K562 (cell line): ENCODE measurements around the gene KLHL29. TPM values are rescaled to one million over a fixed set of nuclear protein-coding genes. Genes with fewer than 3 reads are reported as not detected.

Experiments used
- ATAC-seq: fragments of 200-7000 bp; cut with Tn5 transposase; 3 replicates; pipeline ENCODE4 v1.9.1; 2020; ENCODE audit warnings: moderate library complexity
- BruUV-seq: library from RNA; stranded (reverse); fragments of 400-500 nt; replicated peaks from 2 replicates; lab custom pipeline; 2021; lab: Mats Ljungman, UMichigan
- CTCF ChIA-PET: fragments of 300-600 bp; formaldehyde crosslinking; extraction: SDS; loops from one replicate; lab custom pipeline; 2021; ENCODE audit warnings: low intra/inter-chr PET ratio; lab: Yijun Ruan, JAX
- POLR2A ChIA-PET: fragments of 300-600, 350-650 bp; sonication (Branson Sonifier 250); formaldehyde crosslinking; extraction: SDS; loops from one replicate; lab custom pipeline; 2021; ENCODE audit warnings: antibody characterized with exemption, inconsistent platforms; lab: Yijun Ruan, JAX
- DNase-seq, 4 experiments: peaks; one replicate each; pipeline versions ENCODE4 v3.0.0 to v3.0.0-alpha.2; 2011 to 2018; ENCODE audit warnings: low spot score in 3 of 4, mixed read lengths in 3 of 4; ENCODE audit errors: extremely low read depth in 1 of 4
- FAIRE-seq: peaks from 2 replicates; lab custom pipeline; 2011; peaks lifted over from hg19 to GRCh38; lab: Jason Lieb, UNC
- H2AFZ ChIP-seq: 2 replicates; pipeline ENCODE4 v1.6.0; 2011; ENCODE audit warnings: low read depth, low read length, control low read depth, inconsistent platforms
- H3K27ac ChIP-seq: fragments of 200-600 bp; 3 replicates; pipeline ENCODE4 v1.8.0; 2011; ENCODE audit warnings: low read depth, mild to moderate bottlenecking, control low read depth, inconsistent platforms, low read length, moderate library complexity, mixed read lengths; ENCODE audit errors: extremely low read depth
- H3K27me3 ChIP-seq, 2 experiments: fragments of 300-600 bp in 1 of 2; 2 replicates in 1 of 2; 3 replicates in 1 of 2; pipeline versions ENCODE4 v1.6.0 to v1.8.0; 2011; ENCODE audit warnings: inconsistent platforms in 2 of 2, low read length in 2 of 2, mild to moderate bottlenecking in 1 of 2, mixed read lengths in 1 of 2, moderate library complexity in 1 of 2; ENCODE audit not compliant: control insufficient read depth in 2 of 2, insufficient read depth in 2 of 2
- H3K36me3 ChIP-seq: fragments of 300-600 bp; 3 replicates; pipeline ENCODE4 v1.8.0; 2011; ENCODE audit warnings: mild to moderate bottlenecking, low read length, inconsistent platforms; ENCODE audit not compliant: control insufficient read depth, insufficient read depth
- H3K4me1 ChIP-seq, 2 experiments: fragments of 200-600 bp in 1 of 2; replicated peaks in 1 of 2; 2 replicates in 1 of 2; 3 replicates in 1 of 2; pipeline versions ENCODE4 v1.5.1 to v1.8.0; 2011; ENCODE audit warnings: inconsistent platforms in 2 of 2, low read length in 2 of 2, mild to moderate bottlenecking in 1 of 2, mixed read lengths in 1 of 2, moderate library complexity in 1 of 2; ENCODE audit not compliant: control insufficient read depth in 2 of 2, insufficient read depth in 2 of 2
- H3K4me2 ChIP-seq: 2 replicates; pipeline ENCODE4 v1.6.1; 2011; ENCODE audit warnings: low read length, control low read depth, inconsistent platforms, mixed read lengths; ENCODE audit not compliant: insufficient read depth
- H3K4me3 ChIP-seq: fragments of 200-600 bp; sonication (generic), shearing (Covaris generic); 2 replicates; pipeline ENCODE4 v1.5.1; 2016; ENCODE audit warnings: control low read depth, inconsistent platforms
- H3K79me2 ChIP-seq: fragments of 200-600 bp; 3 replicates; pipeline ENCODE4 v1.8.0; 2011; ENCODE audit warnings: low read length, inconsistent platforms; ENCODE audit not compliant: control insufficient read depth, insufficient read depth
- H3K9ac ChIP-seq, 2 experiments: 2 replicates each; pipeline versions ENCODE4 v1.6.0 to v1.6.1; 2011; ENCODE audit warnings: low read depth in 2 of 2, low read length in 2 of 2, control low read depth in 1 of 2, inconsistent platforms in 1 of 2, mild to moderate bottlenecking in 1 of 2, mixed read lengths in 1 of 2; ENCODE audit not compliant: insufficient read depth in 1 of 2
- H3K9me1 ChIP-seq: one replicate; pipeline ENCODE4 v1.6.0; 2011; ENCODE audit warnings: inconsistent platforms, mild to moderate bottlenecking, low read length, moderate library complexity; ENCODE audit not compliant: control insufficient read depth, insufficient read depth
- H3K9me3 ChIP-seq: replicated peaks from 2 replicates; pipeline ENCODE4 v1.5.1; 2011; ENCODE audit warnings: low read depth, low read length, inconsistent platforms; ENCODE audit not compliant: control insufficient read depth, insufficient read depth
- H4K20me1 ChIP-seq: replicated peaks from 2 replicates; pipeline ENCODE4 v1.6.1; 2011; ENCODE audit warnings: low read length, inconsistent platforms, mixed read lengths; ENCODE audit not compliant: control insufficient read depth, insufficient read depth
- CC2D1A ChIP-seq: fragments of 450-650 bp; IDR thresholded peaks from 2 replicates; pipeline ENCODE4 v1.6.1; 2017; ENCODE audit warnings: mild to moderate bottlenecking
- COPS2 ChIP-seq: fragments of 450-650 bp; conservative IDR thresholded peaks from 2 replicates; pipeline ENCODE4 v1.6.1; 2016; ENCODE audit warnings: mild to moderate bottlenecking, moderate library complexity
- CREBBP ChIP-seq: IDR thresholded peaks from one replicate; pipeline ENCODE4 v1.6.1; 2012; ENCODE audit warnings: low read depth, mild to moderate bottlenecking, control low read depth, inconsistent platforms, low read length
- DACH1 ChIP-seq: fragments of 450-650 bp; IDR thresholded peaks from 2 replicates; pipeline ENCODE4 v1.6.1; 2018; ENCODE audit not compliant: partially characterized antibody
- FUS ChIP-seq: fragments of 200-400 bp; formaldehyde crosslinking; optimal IDR thresholded peaks from 2 replicates; pipeline ENCODE3; 2017; ENCODE audit warnings: low read depth, low read length
- HMGXB4 ChIP-seq: sonication (generic); formaldehyde crosslinking; IDR thresholded peaks from 2 replicates; pipeline ENCODE4 v1.8.1; 2023; ENCODE audit warnings: mild to moderate bottlenecking, missing genetic modification reagents
- HNRNPH1 ChIP-seq: fragments of 200-400 bp; formaldehyde crosslinking; optimal IDR thresholded peaks from 2 replicates; pipeline ENCODE3; 2017; ENCODE audit warnings: low read depth, mild to moderate bottlenecking, low read length, moderate library complexity
- IRF9 ChIP-seq: fragments of 450-650 bp; IDR thresholded peaks from 2 replicates; pipeline ENCODE4 v1.6.1; 2016; ENCODE audit warnings: missing biosample characterization, missing genetic modification characterization
- JUNB ChIP-seq: fragments of 450-650 bp; formaldehyde crosslinking; conservative IDR thresholded peaks from 2 replicates; pipeline ENCODE4 v1.4.0; 2020; ENCODE audit warnings: mild to moderate bottlenecking
- KAT7 ChIP-seq: sonication (generic); formaldehyde crosslinking; IDR thresholded peaks from 2 replicates; pipeline ENCODE4 v1.8.0; 2022; ENCODE audit warnings: missing genetic modification reagents, mild to moderate bottlenecking, borderline replicate concordance
- MCM2 ChIP-seq: fragments of 450-650 bp; IDR thresholded peaks from 2 replicates; pipeline ENCODE4 v1.6.1; 2017; ENCODE audit warnings: low read depth, mild to moderate bottlenecking
- PURB ChIP-seq: sonication (generic); formaldehyde crosslinking; IDR thresholded peaks from 2 replicates; pipeline ENCODE4 v1.9.0; 2021; ENCODE audit warnings: low read depth, mild to moderate bottlenecking, missing genetic modification reagents
- SIN3A ChIP-seq, 2 experiments: fragments of 150-350 bp in 1 of 2; IDR thresholded peaks; 2 replicates each; pipeline ENCODE4 v1.6.1; 2011 to 2016; ENCODE audit warnings: borderline replicate concordance in 2 of 2, low read depth in 2 of 2, low read length in 2 of 2, mild to moderate bottlenecking in 2 of 2, moderate library complexity in 2 of 2; ENCODE audit not compliant: control insufficient read depth in 1 of 2
- SIN3B ChIP-seq: fragments of 450-650 bp; IDR thresholded peaks from 2 replicates; pipeline ENCODE4 v1.6.1; 2017; ENCODE audit warnings: low read depth, mild to moderate bottlenecking, moderate library complexity
- TEAD1 ChIP-seq, 2 experiments: fragments of 450-650 bp in 1 of 2; sonication (generic) in 1 of 2; formaldehyde crosslinking; IDR thresholded peaks; 2 replicates each; pipeline versions ENCODE4 v1.4.0 to v1.8.0; 2020 to 2022; ENCODE audit warnings: mild to moderate bottlenecking in 2 of 2, missing genetic modification reagents in 1 of 2
- TSC22D4 ChIP-seq: fragments of 450-650 bp; IDR thresholded peaks from 2 replicates; pipeline ENCODE4 v1.6.1; 2016; ENCODE audit warnings: missing genetic modification characterization, missing biosample characterization, control low read depth
- ZNF311 ChIP-seq: fragments of 250-450 bp; sonication (Bioruptor Pico); IDR thresholded peaks from 2 replicates; pipeline ENCODE4 v1.4.0; 2020; ENCODE audit warnings: mild to moderate bottlenecking, moderate library complexity
- ZNF785 ChIP-seq: fragments of 250-450 bp; sonication (Bioruptor Pico); IDR thresholded peaks from 2 replicates; pipeline ENCODE4 v1.4.0; 2020; ENCODE audit warnings: mild to moderate bottlenecking
- WGBS: fragments of 100-300 bp; shearing (Covaris generic); methylation state at CpG from one replicate; pipeline ENCODE4 v1.1.6; 2016; ENCODE audit warnings: low coverage, mixed read lengths; ENCODE audit not compliant: insufficient coverage; ENCODE audit errors: missing lambda C conversion rate; 5-methylcytosine and 5-hydroxymethylcytosine counted together
- in situ Hi-C: fragments of 300-500 bp; cut with MboI; formaldehyde crosslinking; loops from 4 replicates; pipeline ENCODE4 v1.15.0; 2018; ENCODE audit warnings: inconsistent platforms, mixed read lengths
- intact Hi-C: fragments of 100-400 bp; cut with micrococcal nuclease; formaldehyde crosslinking; loops from 2 replicates; pipeline ENCODE4 v1.14.2; 2022
- polyA plus RNA-seq, 8 experiments: library from polyadenylated mRNA; depleted of rRNA in 4 of 8; stranded (reverse) in 5 of 8; unstranded in 3 of 8; fragments of >200 nt; fragmentation: Nextera tagmentation in 2 of 8; fragmentation: Illumina TruSeq in 1 of 8; extraction: Ambion mirVana in 2 of 8; extraction: Trizol in 1 of 8; gene quantifications; 2 replicates each; pipeline versions ENCODE4 v1.2.1 to v1.2.3, GENCODE V29; 2011 to 2014; ENCODE audit warnings: inconsistent platforms in 1 of 8, missing spikeins in 1 of 8
- total RNA-seq, 7 experiments: library from RNA; depleted of rRNA in 6 of 7; stranded (reverse); fragments of >200 nt in 6 of 7; fragmentation: Illumina TruSeq in 2 of 7; extraction: Trizol in 2 of 7; gene quantifications; 2 replicates each; pipeline versions ENCODE4 v1.2.1 to v1.2.3, GENCODE V29; 2011 to 2021; ENCODE audit warnings: low replicate concordance in 1 of 7

KLHL29 gene
- total and polyA plus RNA-seq, 9 of the 15 experiments (the other 6 are each of a cell fraction or from before 2014, with no cell fraction given), result 0.03 to 0.31 (median 0.08) TPM; not detected in 1

- TF ChIP-seq PURB (CRISPR knock-in tag) (no peak), JUNB (CRISPR knock-in tag) (no peak)
- TF ChIP-seq, all 486 proteins: peak for 0
Measured at GRCh38 chr2:23620841-23621341, 235.9 kb downstream of the KLHL29 start (continued).

GRCh38 chr2:23621616-23622015 is 236.6 kb downstream of the KLHL29 start:
- Histone ChIP-seq H3K36me3 (no peaks in the 10 kb centered on the region), H3K27ac (no peak overlapping the region), H3K79me2 (no peaks in the 10 kb centered on the region), H4K20me1 (peaks cover 4% of the 10 kb centered on the region; the same call in 1 of the 2 replicates), H3K9me1 (no peaks in the 10 kb centered on the region), H3K4me3 (no peak overlapping the region), H3K9ac (no peak overlapping the region), H3K4me1 (0 out of 5 replicates have a peak, but pooled peaks cover 0 to 2% of the 10 kb centered on the region in 2 experiments), H2AFZ (no peak overlapping the region)
- intact Hi-C loops (no loop called here), in situ Hi-C loops (no loop called here)
- ATAC-seq, result no peak
- BruUV-seq, result no TSS peak
- FAIRE-seq, result no peak
- no peak for TF ChIP-seq TSC22D4 (tag)
- TF ChIP-seq IRF9 (tag), result no peak
- no peak for TF ChIP-seq CREBBP
- TF ChIP-seq CC2D1A, result no peak
- no peak for TF ChIP-seq TEAD1 (CRISPR knock-in tag; IDR thresholded peaks at IDR 0.05)
- no peak for TF ChIP-seq SIN3B
- no peak for TF ChIP-seq MCM2
- TF ChIP-seq KAT7, result no peak
- TF ChIP-seq HNRNPH1, result no peak
- TF ChIP-seq COPS2, result no peak
- no peak for TF ChIP-seq DACH1
- no peak for TF ChIP-seq HMGXB4 (CRISPR knock-in tag)
- no peak for TF ChIP-seq ZNF785 (CRISPR knock-in tag)
- TF ChIP-seq FUS, result no peak
- no peak for TF ChIP-seq ZNF311 (CRISPR knock-in tag)
- no peak for TF ChIP-seq SIN3A (IDR thresholded peaks at IDR 0.05; ENCODE audit: borderline replicate concordance in 2 of 2, control insufficient read depth in 1 of 2, low read depth in 2 of 2, low read length in 2 of 2)
- TF ChIP-seq, all 486 proteins: peak for 0
- peaks cover 30 to 90% of the 10 kb centered on the region in 2 experiments for H3K27me3 ChIP-seq
- WGBS, result 0% methylated on average over 5 of the region's 5 CpGs
- H3K4me2 ChIP-seq, result no peak overlapping the region
- H3K9me3 ChIP-seq, result peaks cover 2% of the 10 kb centered on the region; the same call in 1 of the 2 replicates
- DNase-seq, result no peak
- CTCF ChIA-PET, result no interaction called here
- POLR2A ChIA-PET, result interaction anchor here (0.7 kb wide), 1 partner anchor 191 kb away, joined by 3 read pairs; no protein-coding TSS in a partner anchor
